ENCODE data around the gene EXOC4.

The EXOC4 gene

GRCh38 chr7:133682364-133683181 is 429.7 kb downstream of the EXOC4 start:
- peaks cover 4% of the 10 kb centered on the region for H3K27me3 Mint-ChIP-seq (ENCODE audit: low read depth)
- no peaks in the 10 kb centered on the region for H3K36me3 Mint-ChIP-seq (ENCODE audit: low read depth)
- H3K4me3 Mint-ChIP-seq, result no peak overlapping the region
- H3K9me3 Mint-ChIP-seq, result peaks cover 3% of the 10 kb centered on the region
- peak overlapping the region in 1 of 3 experiments; percentile 16 for H3K27ac Mint-ChIP-seq
- H3K4me1 Mint-ChIP-seq, result no peaks in the 10 kb centered on the region
- no peak for TF ChIP-seq CTCF (IDR thresholded peaks at IDR 0.05; ENCODE audit: unreplicated experiment in 3 of 3)

GRCh38 chr7:133683182-133683454 is 430.2 kb downstream of the EXOC4 start:
- H3K9me3 Mint-ChIP-seq, result peaks cover 3% of the 10 kb centered on the region
- TF ChIP-seq CTCF (IDR thresholded peaks at IDR 0.05; ENCODE audit: unreplicated experiment in 3 of 3), result no peak
- H3K27me3 Mint-ChIP-seq (ENCODE audit: low read depth), result peaks cover 4% of the 10 kb centered on the region

GRCh38 chr7:133688483-133689239 is 435.8 kb downstream of the EXOC4 start:
- no peaks in the 10 kb centered on the region for H3K36me3 Mint-ChIP-seq (ENCODE audit: low read depth)
- peaks cover 13% of the 10 kb centered on the region for H3K4me1 Mint-ChIP-seq
- H3K9me3 Mint-ChIP-seq, result peaks cover 3% of the 10 kb centered on the region
- no peak overlapping the region for H3K27ac Mint-ChIP-seq
- H3K4me3 Mint-ChIP-seq, result no peak overlapping the region
- no peaks in the 10 kb centered on the region for H3K27me3 Mint-ChIP-seq (ENCODE audit: low read depth)
- TF ChIP-seq CTCF (IDR thresholded peaks at IDR 0.05; ENCODE audit: unreplicated experiment in 3 of 3), result no peak

More at GRCh38 chr7:133683182-133683454, 430.2 kb downstream of the EXOC4 start:
- H3K36me3 Mint-ChIP-seq (ENCODE audit: low read depth), result no peaks in the 10 kb centered on the region
- no peak overlapping the region for H3K4me3 Mint-ChIP-seq
- peaks cover 4% of the 10 kb centered on the region for H3K4me1 Mint-ChIP-seq
- peak overlapping the region in 1 of 3 experiments; percentile 16 for H3K27ac Mint-ChIP-seq

- Mint-ChIP-seq H3K36me3 (ENCODE audit: low read depth) (no peaks in the 10 kb centered on the region), H3K4me1 (peaks cover 13% of the 10 kb centered on the region), H3K4me3 (no peak overlapping the region), H3K9me3 (peaks cover 3% of the 10 kb centered on the region), H3K27ac (no peak overlapping the region), H3K27me3 (ENCODE audit: low read depth) (no peaks in the 10 kb centered on the region)
- no peak for TF ChIP-seq CTCF (IDR thresholded peaks at IDR 0.05; ENCODE audit: unreplicated experiment in 3 of 3)
These were observed 437.9 kb downstream of the EXOC4 start for GRCh38 chr7:133690740-133691139.

GRCh38 chr7:133691727-133692610 is 439.1 kb downstream of the EXOC4 start:
- Mint-ChIP-seq H3K4me3 (no peak overlapping the region), H3K27ac (no peak overlapping the region), H3K9me3 (peaks cover 3% of the 10 kb centered on the region), H3K27me3 (ENCODE audit: low read depth) (no peaks in the 10 kb centered on the region), H3K4me1 (peaks cover 21% of the 10 kb centered on the region), H3K36me3 (ENCODE audit: low read depth) (no peaks in the 10 kb centered on the region)
- TF ChIP-seq CTCF (IDR thresholded peaks at IDR 0.05; ENCODE audit: unreplicated experiment in 3 of 3), result no peak

All from nephron (organoid).